HG03457 (cell line): ENCODE results near the gene PCNX3.

ENCODE experiments used
- ATAC-seq: cut with Tn5 transposase; IDR thresholded peaks from one replicate; pipeline ENCODE4 v1.9.1; 2021; ENCODE audit warnings: moderate number of reproducible peaks; ENCODE audit not compliant: unreplicated experiment

PCNX3 gene

DNA sequence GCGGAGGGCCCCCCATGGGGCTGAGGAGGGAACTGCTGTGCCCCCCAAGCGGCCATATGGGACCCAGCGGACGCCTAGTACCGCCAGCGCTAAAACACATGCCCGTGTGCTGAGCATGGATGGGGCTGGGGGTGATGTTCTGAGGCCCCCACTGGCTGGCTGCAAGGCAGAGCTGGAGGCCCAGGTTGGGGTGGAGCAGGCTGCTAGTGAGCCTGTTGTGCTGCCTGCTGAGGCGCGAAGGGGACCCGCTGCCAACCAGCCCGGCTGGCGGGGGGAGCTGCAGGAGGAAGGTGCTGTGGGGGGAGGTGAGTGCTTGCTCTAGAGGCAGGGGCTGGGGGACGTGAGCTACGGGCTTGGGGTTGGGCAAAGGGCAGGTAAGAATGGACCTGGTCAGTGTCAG lies 3.2 kb downstream of the PCNX3 start:
- no peak for ATAC-seq

DNA sequence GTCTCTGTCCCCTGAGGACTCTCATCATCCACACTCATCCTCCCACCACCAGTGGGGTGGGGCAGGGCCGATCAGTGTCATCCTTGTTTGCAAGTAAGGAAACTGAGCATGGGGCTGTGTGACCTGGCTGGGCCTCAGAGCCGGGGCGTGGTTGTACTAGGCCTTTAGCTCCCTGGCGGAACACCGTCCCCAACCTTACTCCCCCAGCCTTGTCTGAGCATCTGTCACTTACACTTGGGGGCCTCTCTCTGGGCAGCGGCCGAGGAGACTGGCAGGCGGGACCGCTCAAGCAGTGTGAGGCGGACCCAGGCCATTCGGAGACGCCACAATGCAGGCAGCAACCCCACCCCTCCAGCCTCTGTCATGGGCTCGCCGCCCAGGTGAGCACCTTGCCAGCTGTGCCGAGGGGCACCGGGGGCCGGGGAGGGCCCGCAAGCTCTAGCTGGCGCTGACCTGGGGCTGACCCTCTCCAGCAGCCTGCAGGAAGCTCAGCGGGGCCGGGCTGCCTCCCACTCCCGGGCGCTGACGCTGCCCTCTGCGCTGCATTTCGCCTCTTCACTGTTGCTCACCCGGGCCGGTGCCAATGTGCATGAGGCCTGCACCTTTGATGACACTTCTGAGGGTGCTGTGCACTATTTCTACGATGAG lies 3.8 kb downstream of the PCNX3 start:
- no peak for ATAC-seq

DNA sequence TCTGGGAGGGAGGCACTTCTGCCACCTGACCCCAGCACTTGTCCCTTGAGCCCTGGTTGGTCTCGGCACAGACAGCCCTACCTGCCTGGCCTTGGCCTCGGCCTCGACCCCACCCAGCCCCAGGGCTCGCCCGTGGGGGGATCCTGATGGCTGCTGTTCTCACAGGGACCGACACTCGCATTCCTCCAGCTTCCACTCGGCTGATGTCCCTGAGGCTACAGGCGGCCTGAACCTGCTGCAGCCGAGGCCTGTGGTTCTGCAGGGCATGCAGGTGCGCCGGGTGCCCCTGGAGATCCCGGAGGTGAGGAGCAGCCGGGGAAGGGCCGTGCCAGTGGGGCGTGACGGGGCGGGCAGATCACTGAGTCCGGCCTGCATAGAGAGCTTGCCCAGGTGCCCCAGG lies 5.1 kb downstream of the PCNX3 start:
- ATAC-seq, result no peak

DNA sequence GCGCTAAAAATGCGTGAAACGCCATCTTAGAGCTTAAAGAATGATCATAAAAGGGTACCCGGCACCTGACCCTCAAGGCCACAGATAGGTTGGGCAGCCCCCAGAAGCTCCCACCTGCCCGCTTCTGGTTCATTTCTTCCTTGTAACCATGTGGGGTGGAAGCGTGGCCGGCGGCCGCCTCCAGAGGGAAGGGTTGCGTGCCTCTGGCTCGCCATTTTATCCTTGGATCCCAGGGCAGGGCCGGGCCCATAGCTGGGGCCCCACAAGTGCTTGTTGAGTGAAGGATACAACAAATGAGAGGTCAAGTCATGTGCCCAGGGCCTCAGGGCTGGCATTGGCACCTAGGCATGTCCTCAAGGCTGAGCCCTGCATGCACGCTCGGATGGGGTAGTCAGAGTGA lies 5.9 kb downstream of the PCNX3 start:
- ATAC-seq, result no peak

DNA sequence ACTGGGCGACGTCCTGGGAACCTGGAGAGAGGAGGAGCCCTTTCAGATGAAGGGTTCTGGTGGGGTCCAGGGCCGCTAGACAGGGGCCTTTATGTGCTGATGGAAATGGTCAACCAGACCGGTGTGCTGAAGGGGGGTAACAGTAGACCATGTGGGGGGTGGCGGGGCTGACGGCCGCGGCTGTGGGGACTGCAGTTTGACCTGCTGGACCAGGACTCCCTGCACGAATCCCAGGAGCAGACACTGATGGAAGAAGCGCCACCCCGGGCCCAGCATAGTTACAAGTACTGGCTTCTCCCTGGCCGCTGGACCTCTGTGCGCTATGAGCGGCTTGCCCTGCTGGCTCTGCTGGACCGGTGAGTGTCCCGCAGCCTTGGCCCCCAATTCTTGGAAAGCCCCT lies 6.4 kb downstream of the PCNX3 start:
- ATAC-seq, result no peak

DNA sequence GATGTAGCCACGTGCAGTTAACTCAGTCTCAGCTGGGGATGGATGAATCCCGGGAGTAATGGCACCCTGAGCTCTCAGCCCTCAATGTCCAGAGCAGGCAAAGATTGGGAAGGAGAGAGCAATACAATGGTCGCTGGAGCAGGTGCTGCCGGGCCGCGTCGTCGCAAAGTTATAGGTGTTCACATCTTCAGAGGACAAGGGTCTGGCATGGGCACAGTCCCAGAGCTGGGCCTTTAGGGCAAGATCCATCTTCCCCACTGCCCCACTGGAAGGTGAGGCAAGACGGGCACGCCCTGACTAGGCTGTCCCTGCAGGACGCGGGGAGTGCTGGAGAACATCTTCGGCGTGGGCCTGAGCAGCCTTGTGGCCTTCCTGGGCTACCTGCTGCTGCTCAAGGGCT lies 7.6 kb downstream of the PCNX3 start:
- ATAC-seq, result no peak

DNA sequence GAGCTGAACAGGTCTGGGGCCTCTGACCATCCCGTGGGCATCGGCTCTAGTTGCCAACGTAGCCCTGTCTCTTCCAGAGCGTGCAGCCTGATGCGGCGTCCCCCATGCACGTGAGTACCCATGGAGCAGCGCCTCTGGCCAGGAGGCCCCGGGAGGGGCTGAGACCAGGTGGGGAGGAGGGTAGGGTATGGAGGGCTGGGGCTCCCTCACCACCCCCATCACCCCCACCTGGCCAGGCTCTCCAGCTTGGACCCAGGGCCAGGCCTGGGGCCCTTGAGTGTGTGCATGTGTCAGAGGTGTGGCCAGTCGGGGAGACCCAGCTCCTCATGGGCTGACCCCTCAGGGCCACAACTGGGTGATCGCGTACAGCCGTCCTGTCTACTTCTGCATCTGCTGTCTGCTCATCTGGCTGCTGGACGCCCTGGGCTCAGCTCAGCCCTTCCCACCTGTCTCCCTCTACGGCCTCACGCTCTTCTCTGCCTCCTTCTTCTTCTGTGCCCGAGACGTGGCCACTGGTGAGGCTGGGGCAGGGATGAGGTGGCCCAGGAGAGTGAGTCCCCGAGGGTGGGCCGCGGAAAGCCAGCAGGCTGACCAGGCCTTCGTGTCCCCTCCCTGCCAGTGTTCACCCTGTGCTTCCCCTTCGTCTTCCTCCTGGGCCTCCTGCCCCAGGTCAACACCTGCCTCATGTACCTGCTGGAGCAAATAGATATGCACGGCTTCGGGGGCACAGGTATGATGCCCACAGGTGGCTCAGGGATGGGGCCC lies 8.5 kb downstream of the PCNX3 start:
- no peak for ATAC-seq

DNA sequence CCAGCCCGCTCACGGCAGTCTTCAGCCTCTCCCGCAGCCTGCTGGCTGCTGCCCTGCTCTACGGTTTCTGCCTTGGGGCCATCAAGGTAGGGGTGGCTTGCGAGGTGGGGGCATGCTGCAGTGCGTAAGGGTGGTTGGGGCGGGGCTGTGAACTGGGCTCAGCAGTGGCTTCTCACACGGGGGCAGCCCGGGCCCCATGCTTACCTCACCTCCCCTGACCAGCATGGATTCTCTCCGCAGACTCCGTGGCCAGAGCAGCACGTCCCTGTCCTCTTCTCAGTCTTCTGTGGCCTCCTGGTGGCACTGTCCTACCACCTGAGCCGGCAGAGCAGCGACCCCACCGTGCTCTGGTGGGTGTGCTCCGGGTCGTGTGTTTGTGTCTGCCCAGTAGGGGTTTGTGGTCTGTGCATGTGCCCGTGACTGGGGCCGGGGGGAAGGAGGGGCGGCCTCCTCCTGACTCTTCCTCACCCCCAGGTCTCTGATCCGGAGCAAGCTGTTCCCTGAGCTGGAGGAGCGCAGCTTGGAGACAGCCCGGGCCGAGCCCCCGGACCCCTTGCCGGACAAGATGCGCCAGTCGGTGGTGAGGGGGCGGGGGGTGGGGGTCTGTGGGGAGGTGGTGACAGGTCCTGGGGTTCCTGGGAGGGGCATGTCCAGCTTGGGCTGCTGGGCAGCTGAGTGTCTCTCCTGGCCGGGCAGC lies 9.5 kb downstream of the PCNX3 start:
- ATAC-seq, result no peak

DNA sequence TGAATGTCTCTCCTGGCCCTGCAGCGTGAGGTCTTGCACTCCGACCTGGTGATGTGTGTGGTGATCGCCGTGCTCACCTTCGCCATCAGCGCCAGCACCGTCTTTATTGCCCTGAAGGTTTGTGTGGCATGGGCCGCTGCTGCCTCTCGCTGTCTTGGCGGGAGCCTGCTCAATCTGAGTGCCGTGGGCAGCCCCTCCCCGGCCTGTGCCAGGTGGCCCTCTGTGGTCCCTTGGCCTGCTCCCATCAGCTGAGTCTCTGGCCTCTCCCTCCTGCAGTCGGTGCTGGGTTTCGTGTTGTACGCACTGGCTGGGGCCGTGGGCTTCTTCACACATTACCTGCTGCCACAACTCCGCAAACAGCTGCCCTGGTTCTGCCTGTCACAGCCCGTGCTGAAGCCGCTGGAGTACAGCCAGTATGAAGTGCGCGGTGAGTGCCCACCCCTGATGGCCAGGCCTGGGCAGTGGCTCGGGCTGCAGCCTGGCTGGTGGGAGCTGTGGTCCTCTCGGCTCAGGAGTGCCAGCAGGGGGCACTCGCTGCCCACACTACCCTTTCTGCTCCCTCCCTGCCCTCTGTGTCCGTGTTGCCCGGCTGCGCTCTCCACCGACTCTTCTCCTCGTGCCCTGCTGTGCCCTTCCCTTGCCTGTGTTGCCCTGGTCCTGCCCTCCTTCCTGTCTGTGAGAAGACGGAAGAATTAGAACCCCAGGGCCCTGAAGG lies 10.2 kb downstream of the PCNX3 start:
- ATAC-seq, result no peak

DNA sequence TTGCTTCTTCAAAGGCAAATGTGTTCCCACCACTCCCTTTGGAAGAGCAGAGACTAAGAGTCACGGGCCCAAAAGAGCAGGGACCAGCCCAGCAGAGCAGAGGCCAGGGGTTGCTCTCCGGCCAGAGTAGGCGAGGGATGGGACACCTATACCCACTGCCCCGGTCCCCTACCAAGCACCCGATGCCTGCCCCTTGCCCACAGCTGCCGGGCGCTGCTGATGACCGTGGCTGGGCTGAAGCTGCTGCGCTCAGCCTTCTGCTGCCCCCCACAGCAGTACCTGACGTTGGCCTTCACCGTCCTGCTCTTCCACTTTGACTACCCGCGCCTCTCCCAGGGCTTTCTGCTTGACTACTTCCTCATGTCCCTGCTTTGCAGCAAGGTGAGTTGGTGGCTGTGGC lies 11.6 kb downstream of the PCNX3 start:
- no peak for ATAC-seq

DNA sequence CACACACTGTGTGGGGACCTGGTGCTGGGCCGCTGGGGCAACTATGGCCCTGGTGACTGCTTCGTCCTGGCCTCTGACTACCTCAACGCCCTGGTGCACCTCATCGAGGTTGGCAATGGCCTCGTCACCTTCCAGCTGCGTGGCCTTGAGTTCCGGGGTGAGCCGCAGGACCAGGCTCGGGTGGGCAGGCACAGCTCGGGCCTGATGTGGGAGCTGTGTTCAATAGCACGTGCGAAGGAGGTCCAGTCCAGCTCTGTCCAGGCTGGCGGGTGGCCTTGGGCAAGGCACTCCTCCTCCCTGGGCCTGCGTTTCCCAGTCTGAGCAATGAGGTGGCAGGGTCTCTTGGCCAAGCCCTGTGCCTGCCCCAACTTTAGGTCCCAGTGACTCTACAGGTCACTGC lies 14.0 kb downstream of the PCNX3 start:
- ATAC-seq, result no peak

DNA sequence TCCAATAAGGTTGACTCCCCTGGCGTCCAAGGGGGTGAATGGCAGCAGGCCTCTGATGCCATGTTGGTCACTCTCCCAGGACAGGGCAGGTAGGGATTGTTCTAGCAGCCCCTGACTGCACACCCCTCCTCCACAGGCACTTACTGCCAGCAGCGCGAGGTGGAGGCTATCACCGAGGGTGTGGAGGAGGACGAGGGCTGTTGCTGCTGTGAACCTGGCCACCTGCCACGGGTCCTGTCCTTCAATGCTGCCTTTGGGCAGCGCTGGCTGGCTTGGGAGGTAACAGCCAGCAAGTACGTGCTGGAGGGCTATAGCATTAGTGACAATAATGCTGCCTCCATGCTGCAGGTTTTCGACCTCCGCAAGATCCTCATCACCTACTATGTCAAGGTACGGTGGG lies 14.6 kb downstream of the PCNX3 start:
- no peak for ATAC-seq

DNA sequence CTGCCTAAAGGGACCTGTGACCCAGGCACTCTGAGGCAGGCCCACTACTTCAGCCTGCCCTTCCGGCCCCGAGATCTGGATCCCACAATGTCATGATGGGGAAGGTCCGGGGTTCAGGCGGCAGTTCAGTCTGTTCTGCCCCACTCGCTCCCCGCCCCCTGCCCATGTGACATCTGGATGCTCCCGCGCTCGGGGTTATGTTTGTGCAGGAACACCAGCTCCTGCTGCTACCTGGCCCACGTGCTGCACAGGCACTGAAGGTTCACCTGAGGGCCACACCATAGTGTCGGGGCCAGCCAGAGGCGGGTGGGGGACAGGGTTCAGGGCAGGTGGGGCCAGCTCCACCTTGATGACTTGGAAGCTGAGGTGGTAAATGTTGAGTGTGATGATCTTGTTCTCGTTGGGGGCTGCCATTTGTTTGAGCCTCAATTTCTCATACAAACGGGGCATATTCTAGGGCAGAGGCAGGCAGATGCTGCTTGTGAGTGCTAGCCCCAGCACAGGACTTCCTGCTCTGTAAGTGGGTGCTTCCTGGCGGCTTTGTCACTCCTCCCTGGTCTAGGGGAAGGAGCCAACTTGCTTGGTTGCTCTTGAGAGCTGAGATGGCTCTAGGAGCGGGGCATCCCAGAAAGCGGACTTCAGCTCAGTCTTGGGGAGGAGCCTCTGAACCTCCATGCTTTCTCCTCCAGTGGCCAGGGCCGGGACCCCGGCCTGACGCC lies 18.0 kb downstream of the PCNX3 start:
- ATAC-seq, result no peak

DNA sequence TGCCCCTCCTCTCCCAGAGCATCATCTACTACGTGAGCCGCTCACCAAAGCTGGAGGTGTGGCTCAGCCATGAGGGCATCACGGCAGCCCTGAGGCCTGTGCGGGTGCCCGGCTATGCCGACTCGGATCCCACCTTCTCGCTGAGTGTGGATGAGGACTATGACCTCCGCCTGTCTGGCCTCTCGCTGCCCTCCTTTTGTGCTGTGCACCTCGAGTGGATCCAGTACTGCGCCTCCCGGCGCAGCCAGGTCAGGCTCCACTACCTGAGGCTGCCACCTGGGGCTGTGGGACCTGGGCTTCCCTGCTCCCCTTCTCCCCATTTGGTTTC lies 18.5 kb downstream of the PCNX3 start:
- ATAC-seq, result no peak

DNA sequence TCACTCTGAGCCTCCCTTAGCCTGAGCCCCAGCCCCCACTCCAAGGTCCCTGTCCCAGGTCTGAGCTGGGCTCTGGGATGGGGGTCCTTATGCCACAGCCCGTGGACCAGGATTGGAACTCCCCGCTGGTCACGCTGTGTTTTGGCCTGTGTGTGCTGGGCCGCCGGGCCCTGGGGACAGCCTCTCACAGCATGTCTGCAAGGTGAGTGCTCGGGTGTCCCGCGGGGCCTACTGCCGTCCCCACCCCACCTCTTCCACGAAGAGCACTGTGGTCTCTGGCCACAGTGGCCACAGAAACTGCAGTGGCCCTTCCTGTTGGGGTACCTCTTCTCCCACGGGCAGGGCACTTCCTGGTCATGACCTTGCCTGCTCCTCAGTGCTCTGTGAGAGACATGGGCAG lies 18.9 kb downstream of the PCNX3 start:
- no peak for ATAC-seq

DNA sequence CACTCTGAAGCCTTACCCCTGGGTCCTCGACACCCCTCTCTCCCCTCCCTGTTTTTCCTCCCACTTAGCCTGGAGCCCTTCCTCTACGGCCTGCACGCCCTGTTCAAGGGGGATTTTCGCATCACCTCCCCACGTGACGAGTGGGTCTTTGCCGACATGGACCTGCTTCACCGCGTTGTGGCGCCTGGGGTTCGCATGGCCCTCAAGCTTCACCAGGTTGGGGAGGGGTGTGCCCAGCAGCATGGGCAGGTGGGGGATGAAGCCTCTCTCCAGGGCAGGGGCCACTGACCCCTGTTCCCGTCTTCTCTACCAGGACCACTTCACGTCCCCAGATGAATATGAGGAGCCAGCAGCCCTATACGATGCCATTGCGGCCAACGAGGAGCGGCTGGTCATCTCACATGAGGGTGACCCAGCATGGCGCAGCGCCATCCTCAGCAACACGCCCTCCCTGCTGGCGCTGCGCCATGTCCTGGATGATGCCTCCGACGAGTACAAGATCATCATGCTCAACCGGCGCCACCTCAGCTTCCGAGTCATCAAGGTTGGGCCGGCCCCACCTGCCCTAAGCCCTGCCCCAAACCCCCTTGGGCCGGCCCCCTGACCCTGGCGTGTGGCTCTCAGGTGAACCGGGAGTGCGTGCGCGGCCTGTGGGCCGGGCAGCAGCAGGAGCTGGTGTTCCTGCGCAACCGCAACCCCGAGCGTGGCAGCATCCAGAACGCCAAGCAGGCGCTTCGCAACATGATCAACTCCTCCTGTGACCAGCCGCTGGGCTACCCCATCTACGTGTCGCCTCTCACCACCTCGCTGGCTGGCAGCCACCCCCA lies 19.5 kb downstream of the PCNX3 start:
- ATAC-seq, result no peak

DNA sequence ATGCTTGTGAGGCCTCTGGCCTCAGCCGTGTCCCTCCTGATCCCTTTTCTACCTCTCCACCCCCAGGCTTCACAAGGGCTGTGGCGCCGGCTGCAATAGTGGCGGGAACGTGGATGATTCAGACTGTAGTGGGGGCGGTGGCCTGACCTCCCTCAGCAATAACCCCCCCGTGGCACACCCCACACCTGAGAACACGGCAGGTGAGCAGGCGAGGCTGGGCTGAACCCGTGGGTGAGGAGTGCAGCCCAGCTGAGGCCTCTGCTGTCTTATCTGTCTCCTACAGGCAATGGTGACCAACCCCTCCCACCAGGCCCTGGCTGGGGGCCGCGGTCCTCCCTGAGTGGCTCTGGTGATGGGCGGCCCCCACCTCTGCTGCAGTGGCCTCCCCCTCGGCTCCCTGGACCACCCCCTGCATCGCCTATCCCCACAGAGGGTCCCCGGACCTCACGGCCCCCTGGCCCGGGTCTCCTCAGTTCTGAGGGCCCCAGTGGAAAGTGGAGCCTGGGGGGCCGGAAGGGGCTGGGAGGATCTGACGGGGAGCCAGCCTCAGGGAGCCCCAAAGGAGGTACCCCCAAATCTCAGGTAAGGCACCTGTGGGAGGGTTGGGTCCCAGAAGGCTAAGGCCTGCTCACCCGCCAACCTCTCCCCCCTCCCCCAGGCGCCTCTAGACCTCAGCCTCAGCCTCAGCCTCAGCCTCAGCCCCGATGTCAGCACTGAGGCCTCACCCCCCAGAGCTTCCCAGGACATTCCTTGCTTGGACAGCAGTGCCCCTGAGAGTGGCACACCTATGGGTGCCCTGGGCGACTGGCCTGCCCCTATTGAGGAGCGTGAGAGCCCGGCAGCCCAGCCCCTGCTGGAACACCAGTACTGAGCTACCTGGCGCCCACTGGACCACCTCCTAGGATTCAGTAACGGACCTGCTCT lies 20.8 kb downstream of the PCNX3 start:
- no peak for ATAC-seq

DNA sequence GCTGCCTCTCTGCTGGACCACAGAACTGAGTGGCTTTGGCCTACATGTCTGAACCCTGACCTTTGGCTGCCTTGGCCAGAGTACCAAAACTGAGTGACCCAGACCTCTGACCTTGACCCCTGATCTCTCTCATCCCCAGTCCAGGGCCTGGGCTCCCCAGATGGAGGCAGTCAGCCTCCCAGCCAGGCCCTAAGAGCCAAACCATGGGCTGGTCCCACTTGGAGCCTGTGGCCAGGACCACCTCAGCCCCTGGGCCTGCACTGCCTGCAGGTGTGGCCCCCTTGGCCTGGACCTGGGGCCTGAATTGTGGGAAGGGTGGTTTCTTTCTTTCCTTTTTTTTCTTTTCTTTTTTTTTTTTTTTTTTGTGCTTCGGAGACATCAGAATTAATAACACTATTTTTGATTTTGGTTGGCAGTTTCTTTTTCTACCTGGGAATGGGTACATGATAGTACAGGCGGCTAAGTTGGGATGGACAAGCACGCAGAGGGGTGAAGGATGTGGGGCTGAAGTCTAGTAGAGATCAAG lies 21.5 kb downstream of the PCNX3 start:
- ATAC-seq, result no peak
